Fibroblast of gingiva (primary cell): Measurements from ENCODE around the gene RPH3AL.
"Not testable (repeated sequence)": the region's sequence is repeated elsewhere in the genome, so short reads cannot be mapped to it uniquely, and the experiment has no call there.

Experiments
- DNase-seq: peaks from one replicate; pipeline ENCODE4 v3.0.0-alpha.2; 2011; ENCODE audit warnings: low read depth

Gene RPH3AL

DNA sequence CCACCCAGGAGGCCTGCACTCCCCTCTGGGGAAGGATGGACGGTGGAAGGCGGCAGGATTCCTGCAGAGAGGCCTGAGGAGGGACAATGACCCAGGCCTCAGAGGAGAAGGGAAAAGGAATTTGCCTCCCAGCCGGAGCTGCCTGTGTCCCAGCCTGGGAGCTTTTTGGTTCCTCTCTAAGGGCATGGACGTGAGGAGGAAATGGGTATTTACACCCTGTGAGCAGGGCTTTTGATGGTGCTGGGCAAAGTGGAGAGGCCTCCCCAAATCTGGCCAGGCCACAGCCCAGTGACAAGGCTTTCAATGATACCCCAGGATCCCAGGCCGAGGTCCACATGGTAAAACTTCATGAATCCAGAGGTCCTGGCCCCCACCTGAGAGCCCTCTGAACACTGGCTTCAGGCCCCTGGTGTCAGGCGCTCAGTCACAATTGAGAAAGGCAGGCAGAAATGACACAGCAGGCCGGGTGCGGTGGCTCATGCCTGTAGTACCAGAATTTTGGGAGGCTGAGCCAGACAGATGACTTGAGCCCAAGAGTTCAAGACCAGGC lies 115.1 kb downstream of the RPH3AL start:
- DNase-seq = no peak

DNA sequence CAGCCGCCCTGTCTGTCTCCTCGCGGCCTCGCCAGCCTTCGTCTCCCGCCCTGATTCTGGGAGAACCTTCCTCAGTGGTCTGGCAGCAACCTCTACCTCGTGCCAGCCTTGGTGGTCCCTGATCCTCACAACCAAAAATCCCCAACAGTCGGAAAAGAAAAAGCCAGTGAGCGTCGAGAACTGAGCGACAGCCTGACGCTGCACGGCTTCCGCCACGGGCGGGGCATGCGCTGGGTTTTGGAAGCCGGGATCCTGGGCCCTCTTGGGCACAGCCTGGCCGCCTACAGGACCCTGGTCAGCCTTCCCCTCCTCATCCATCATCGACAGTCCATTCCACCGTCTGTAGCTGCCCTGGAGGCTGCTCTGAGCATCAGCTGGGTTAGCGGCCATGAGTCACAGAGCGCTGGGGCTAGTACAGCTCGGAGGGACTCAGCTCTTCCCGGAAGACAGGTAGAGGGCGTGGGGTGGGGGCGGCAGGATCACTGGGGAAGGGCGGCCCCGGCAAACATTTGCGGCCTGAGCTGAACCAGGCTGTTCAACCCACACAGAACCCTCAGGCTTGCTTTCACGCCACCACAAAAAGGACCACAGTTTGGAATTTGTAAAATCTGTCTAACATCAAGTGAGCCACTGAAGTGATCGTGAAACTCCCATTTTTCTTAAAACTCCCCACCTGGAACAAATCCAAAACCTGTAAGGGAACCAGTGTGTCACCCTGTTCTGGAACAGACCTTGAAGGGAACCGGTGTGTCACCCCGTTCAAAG lies 115.8 kb downstream of the RPH3AL start:
- no peak for DNase-seq

GRCh38 chr17:235831-236640 lies 116.6 kb downstream of the RPH3AL start:
- no peak for DNase-seq

GRCh38 chr17:234994-235830 lies 117.4 kb downstream of the RPH3AL start:
- DNase-seq = not testable (repeated sequence)

- DNase-seq = not testable (repeated sequence)
These were observed 118.2 kb downstream of the RPH3AL start for GRCh38 chr17:234163-234993.

DNA sequence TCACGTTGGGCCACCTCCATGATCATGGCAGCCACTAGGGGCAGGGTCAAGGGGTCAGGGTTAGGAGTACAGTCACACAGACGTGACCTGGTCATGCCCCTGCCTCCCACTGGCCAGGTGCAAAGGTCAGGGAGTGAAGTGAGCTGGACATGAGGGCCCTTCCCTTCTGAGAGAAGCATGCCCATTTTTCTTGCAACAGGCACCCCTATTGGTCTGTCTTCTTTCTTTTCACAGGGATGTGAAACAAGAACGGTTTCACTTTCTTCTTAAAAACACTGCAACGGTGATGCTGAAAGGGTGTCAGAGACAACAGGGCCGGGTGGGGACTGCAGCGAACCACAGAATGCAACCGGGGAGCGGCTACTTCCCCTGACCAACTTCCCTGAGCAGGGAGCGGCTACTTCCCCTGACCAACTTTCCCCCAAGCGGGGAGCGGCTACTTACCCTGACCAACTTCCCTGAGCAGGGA lies 119.1 kb downstream of the RPH3AL start:
- DNase-seq = no peak

DNA sequence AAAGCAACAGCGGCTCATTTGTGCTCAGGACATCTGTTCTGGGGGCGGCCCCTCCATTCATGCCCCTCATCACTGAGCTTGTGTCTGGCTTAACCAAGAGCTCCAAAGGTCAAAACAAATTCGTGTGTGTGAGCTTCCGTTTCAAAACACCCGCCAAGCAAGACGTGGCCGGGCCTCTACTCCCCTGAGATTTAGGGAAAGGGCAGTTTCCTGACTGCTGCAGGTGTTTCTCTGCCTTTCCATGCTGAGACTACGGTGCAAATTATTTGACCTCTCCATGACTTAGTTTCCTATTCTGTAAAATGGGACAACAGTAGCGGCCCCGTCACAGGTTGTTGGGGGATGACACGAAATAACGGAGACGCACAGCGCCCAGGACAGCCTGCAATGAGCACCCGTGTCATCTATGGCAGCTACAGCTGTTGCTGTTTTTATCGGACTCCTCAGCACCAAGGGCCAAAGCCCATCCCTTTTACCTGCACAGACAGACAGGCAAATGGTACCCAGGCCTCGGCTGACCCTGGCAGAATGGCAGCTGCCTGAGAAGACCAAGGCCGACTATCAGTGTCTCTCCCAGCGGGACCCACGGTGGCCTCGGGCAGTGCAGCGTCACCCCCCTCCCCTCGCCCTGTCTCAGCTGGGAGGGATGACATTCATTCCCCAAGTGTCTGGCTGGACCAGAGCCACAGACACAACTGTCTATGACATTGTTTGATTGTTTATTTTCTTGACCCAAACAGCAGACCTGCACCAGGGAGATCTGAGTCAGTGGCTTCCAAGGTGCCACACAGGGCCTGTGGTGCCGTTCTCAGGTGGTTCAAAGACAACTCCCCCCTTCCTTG lies 120.4 kb downstream of the RPH3AL start:
- DNase-seq = no peak

- no peak for DNase-seq
These were observed 121.2 kb downstream of the RPH3AL start for GRCh38 chr17:231191-231965.

GRCh38 chr17:230395-230770 lies 122.2 kb downstream of the RPH3AL start:
- no peak for DNase-seq

GRCh38 chr17:229709-230394 lies 122.8 kb downstream of the RPH3AL start:
- DNase-seq = no peak

- no peak for DNase-seq
These were observed 123.5 kb downstream of the RPH3AL start for GRCh38 chr17:228951-229708.

- no peak for DNase-seq
These were observed 124.5 kb downstream of the RPH3AL start for GRCh38 chr17:227946-228615.

GRCh38 chr17:227078-227945 lies 125.3 kb downstream of the RPH3AL start:
- DNase-seq = no peak

DNA sequence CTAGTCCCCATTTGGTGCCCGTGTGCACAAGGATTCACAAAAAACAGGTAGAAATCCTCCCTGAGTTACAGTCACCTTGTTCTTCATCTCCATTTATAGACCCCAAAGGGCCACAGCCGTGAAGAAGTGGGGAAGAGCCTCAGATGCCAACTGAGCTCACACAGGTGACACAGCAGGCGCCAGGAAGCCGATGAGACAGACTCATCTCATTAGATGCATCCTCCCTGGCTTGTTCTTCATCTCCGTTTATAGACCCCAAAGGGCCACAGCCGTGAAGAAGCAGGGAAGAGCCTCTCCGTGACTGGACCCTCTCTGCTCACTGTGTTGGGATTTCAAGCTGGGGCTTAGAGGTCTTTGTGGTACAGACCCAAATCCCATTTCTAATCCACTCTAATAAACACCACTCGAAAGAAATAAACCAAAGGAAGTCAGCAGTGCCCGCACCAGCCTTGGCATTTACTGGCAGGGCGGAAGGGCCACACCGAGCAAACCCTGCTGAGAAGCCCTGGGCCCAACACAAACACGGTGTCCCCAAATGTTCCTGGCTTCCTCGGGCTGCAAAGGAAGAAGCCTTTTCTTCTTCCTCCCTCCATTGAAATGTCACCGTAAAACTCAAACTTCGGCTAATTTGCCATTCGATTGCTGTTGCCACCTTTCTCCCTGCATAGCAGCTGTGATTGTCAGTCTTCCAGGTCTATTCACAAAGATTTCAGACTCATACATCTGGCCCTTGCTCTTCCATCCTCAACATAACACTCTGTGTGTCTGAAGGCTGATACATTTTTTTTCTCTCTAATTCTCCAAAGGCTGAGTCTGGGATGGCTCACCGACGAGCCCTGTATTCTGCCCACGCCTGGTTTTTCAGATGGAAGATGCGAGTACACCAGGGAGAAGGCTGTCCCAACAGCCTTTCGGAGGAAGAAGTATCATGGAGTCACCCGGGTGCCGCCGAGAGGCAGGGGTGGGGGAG lies 126.2 kb downstream of the RPH3AL start:
- no peak for DNase-seq

- no peak for DNase-seq
These were observed 127.1 kb downstream of the RPH3AL start for GRCh38 chr17:225551-225950.
